Body of pancreas (tissue), 4 donors: ENCODE results near the gene GAREM1.

Experiments used
- CTCF ChIP-seq, 7 experiments: fragments of 450-650 bp in 4 of 7; fragments of 200-600 bp in 3 of 7; sonication (generic) in 3 of 7; IDR thresholded peaks; one replicate each; pipeline ENCODE4 v1.5.1; 2016 to 2019; ENCODE audit warnings: antibody characterized with exemption in 7 of 7
- POLR2A ChIP-seq, 3 donors: fragments of 450-650 bp; IDR thresholded peaks; one replicate each; pipeline ENCODE4 v1.6.1; 2016; ENCODE audit warnings: antibody characterized with exemption in 3 of 3, mild to moderate bottlenecking in 2 of 3

GRCh38 chr18:32439802-32440201, 30.9 kb downstream of the GAREM1 start:
- peak in 2 of 7 experiments; percentile 15 to 26 for TF ChIP-seq CTCF (IDR thresholded peaks at IDR 0.05)
- no peak for TF ChIP-seq POLR2A (IDR thresholded peaks at IDR 0.05)
